Measurements from ENCODE around the gene SVOPL. TPM values are rescaled to one million over a fixed set of nuclear protein-coding genes. Genes with fewer than 3 reads are reported as not detected.

The SVOPL gene
- total and polyA plus RNA-seq, 11 donors: 0.15 TPM; not detected in 10

DNA sequence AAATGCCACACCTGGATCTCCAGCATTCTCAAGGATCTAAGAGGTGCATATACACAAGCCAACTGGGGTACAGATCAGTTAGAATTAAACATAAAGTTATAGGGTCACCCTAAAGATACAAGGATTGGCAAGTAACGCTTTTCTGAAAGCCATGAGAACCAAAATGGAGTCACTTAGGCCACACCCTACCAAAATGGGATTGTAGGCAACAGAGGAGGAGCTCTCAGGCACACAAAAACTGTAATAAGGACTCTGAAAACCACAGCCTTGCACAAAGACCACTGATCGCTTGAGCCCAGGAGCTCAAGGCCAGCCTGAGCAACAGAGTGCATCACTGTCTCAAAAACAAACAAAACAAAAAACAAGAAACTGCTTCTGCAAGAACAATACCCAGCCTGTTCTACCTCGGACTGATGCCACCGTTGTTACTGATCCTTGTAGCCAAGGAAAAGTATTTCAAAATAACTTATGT lies 35.5 kb downstream of the SVOPL start:
- 57 to 74% (median 67%) methylated on average over 4 of the region's 4 CpGs for WGBS, 4 donors
- no peak for ATAC-seq

DNA sequence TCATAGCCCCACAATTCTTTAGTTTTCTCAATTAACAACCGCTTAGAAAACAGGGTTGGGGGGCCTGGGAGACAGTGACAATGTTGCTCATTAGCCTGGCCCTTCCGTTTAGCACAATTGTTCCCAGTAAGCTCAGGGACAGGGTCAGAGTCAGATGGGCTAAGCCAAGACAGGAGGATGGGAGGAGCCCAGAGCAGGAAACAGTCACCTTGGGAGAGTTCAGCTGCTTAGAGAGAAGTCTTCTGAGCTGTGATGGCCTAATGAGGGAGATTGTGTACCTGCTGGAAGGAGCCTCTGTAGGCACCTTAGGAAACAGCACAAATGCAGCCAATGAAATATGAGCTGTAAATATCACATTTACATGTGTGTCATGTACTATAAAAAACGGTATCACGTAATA lies 35.9 kb downstream of the SVOPL start:
- DNase-seq (no peak), ATAC-seq (no peak)
- no peak for TF ChIP-seq POLR2A (IDR thresholded peaks at IDR 0.05)
- TF ChIP-seq, protein P1, sequence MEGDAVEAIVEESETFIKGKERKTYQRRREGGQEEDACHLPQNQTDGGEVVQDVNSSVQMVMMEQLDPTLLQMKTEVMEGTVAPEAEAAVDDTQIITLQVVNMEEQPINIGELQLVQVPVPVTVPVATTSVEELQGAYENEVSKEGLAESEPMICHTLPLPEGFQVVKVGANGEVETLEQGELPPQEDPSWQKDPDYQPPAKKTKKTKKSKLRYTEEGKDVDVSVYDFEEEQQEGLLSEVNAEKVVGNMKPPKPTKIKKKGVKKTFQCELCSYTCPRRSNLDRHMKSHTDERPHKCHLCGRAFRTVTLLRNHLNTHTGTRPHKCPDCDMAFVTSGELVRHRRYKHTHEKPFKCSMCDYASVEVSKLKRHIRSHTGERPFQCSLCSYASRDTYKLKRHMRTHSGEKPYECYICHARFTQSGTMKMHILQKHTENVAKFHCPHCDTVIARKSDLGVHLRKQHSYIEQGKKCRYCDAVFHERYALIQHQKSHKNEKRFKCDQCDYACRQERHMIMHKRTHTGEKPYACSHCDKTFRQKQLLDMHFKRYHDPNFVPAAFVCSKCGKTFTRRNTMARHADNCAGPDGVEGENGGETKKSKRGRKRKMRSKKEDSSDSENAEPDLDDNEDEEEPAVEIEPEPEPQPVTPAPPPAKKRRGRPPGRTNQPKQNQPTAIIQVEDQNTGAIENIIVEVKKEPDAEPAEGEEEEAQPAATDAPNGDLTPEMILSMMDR (IDR thresholded peaks at IDR 0.05): no peak
- WGBS, 4 donors: 68 to 82% (median 68%) methylated on average over 4 of the region's 4 CpGs
- Histone ChIP-seq H3K9me3 (no peaks in the 10 kb centered on the region), H3K27me3 (peaks cover 0 to 17% (median 5%) of the 10 kb centered on the region in 9 donors), H3K36me3 (no peaks in the 10 kb centered on the region), H3K4me1 (peaks cover 0 to 6% (median 0%) of the 10 kb centered on the region in 12 donors), H3K27ac (no peak overlapping the region), H3K4me3 (no peak overlapping the region)
- intact Hi-C loops (cut with DNase I): no loop called here

More for the DNA sequence above, 35.5 kb downstream of the SVOPL start:
- Histone ChIP-seq H3K9me3 (no peaks in the 10 kb centered on the region), H3K4me1 (peaks cover 0 to 6% (median 0%) of the 10 kb centered on the region in 12 donors), H3K27me3 (peaks cover 0 to 17% (median 5%) of the 10 kb centered on the region in 9 donors), H3K27ac (no peak overlapping the region), H3K4me3 (no peak overlapping the region), H3K36me3 (no peaks in the 10 kb centered on the region)
- no peak for DNase-seq
- TF ChIP-seq, protein P1 (IDR thresholded peaks at IDR 0.05): no peak
- TF ChIP-seq POLR2A (IDR thresholded peaks at IDR 0.05): no peak
- intact Hi-C loops (cut with DNase I): no loop called here

DNA sequence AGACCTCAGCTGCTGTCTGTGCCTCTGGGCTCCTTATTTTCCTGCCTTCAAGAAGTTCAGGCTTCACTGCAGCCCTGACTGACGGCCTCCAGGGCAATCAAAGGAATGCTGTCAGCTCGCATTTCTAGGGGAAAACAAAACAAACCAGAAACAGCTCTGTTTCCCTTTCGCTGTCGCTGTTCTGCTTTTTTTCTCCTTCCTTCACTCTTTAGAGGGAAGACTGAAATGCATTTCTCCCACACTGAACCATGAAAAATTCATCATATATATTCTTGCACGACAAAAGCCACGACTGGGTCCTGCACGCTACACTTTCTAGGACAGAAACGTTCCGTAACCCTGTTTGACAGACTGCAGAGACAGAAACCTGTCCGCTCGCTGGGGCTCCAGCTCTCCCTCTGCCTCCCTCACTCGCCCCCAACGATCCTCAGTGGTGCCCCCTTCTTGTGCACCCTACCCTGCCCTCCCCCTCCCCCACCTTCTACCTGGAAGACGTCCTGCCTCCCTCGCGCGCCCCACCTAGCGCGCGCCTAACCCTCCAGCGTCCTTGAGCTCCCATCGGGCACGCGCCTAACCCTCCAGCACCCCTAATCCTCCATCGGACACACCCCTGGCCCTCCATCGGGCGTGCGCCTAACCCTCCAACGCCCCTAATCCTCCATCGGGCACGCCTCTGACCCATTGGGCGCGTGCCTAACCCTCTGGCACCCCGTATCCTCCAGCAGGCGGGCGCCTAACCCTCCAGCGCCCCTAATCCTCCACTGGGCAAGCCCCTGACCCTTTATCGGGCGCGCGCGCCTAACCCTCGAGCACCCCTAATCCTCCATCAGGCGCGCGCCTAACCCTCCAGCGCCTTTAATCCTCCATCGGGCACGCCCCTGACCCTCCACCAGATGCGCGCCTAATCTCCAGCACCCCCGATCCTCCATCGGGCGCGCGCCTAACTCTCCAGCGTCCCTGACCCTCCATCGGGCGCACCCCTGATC lies 37.1 kb downstream of the SVOPL start:
- Histone ChIP-seq H3K36me3 (no peaks in the 10 kb centered on the region), H3K27me3 (peaks cover 0 to 22% (median 5%) of the 10 kb centered on the region in 9 donors), H3K4me1 (peaks cover 0 to 6% (median 0%) of the 10 kb centered on the region in 12 donors), H3K4me3 (peak overlapping the region in 11 of 12 donors; percentile 11 to 55 (median 45)), H3K27ac (no peak overlapping the region), H3K9me3 (no peaks in the 10 kb centered on the region)
- intact Hi-C loops (cut with DNase I): no loop called here
- TF ChIP-seq, protein P1 (IDR thresholded peaks at IDR 0.05): no peak
- no peak for TF ChIP-seq POLR2A (IDR thresholded peaks at IDR 0.05)
- ATAC-seq: no peak
- whole genome bisulfite sequencing, 4 donors: 30 to 68% (median 37%) methylated on average over 59 of the region's 59 CpGs
- DNase-seq: no peak

DNA sequence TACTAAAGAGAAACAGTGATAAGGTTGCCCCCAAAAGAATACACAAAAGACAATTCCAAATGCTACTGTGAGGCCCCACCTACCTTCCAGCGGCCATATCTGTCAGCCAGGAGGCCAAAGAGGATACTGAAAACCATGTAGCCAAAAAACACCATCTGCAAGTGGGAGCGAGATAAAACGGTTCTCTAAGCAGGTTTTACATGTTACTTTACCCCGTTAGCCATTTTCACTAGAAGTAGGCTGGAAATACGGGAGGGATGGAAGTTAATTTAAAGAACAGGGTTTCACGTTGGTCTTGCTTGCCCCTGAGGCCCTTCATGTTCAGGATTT lies 38.2 kb downstream of the SVOPL start:
- no peaks in the 10 kb centered on the region for H3K36me3 ChIP-seq
- no peak overlapping the region for H3K27ac ChIP-seq
- no peak for TF ChIP-seq POLR2A (IDR thresholded peaks at IDR 0.05)
- TF ChIP-seq, protein P1 (IDR thresholded peaks at IDR 0.05): no peak
- intact Hi-C loops (cut with DNase I): no loop called here
- H3K9me3 ChIP-seq: no peaks in the 10 kb centered on the region
- H3K4me3 ChIP-seq: no peak overlapping the region
- no peak for ATAC-seq
- 72 to 81% (median 78%) methylated on average over 6 of the region's 6 CpGs for WGBS, 4 donors
- peaks cover 0 to 22% (median 5%) of the 10 kb centered on the region in 9 donors for H3K27me3 ChIP-seq
- H3K4me1 ChIP-seq: peaks cover 0 to 6% (median 0%) of the 10 kb centered on the region in 12 donors
- no peak for DNase-seq

All from heart left ventricle (tissue), 16 donors.